Measurements from ENCODE around the gene WDR55.
"Not testable (repeated sequence)": the region's sequence is repeated elsewhere in the genome, so short reads cannot be mapped to it uniquely, and the experiment has no call there.

Gene WDR55

DNA sequence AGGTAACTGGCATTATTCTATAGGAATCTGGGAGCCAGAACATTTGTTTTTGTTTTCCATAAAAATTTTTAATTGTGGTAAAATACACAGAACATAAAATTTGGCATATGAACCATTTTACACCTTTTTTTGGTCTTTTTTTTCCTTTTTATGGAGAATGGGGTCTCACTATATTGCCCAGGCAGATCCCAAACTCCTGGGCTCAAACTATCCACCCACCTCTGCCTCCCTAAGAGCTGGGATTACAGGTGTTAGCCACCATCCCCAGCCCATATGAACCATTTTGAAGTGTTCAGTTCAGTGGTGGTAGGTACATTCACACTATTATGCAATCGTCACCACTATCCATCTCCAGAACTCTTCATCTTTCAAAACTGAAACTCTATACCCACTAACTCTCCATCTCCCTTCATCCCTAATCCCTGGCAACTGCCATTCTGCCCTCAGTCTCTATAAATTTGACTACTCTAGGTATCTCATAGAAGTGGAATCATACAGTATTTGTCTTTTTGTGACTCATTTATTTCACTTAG, 48.9 kb downstream of the WDR55 start:
- DNase-seq, result no peak

DNA sequence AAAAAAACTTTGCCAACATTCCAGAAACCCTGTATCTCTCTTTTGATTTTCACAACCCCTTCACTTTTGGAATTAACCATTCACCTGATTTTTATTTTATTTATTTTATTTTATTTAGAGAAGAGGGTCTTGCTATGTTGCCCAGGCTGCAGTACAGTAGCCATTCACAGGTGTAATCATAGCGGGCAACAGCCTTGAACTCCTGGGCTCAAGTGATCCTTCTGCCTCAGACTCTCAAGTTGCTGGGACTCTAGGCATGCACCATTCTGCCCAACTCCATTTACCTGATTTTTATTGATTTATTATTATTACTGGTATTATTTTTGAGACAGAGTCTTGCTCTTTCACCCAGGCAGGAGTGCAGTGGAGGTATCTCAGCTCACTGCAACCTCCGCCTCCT, 51.5 kb downstream of the WDR55 start:
- not testable (repeated sequence) for DNase-seq

DNA sequence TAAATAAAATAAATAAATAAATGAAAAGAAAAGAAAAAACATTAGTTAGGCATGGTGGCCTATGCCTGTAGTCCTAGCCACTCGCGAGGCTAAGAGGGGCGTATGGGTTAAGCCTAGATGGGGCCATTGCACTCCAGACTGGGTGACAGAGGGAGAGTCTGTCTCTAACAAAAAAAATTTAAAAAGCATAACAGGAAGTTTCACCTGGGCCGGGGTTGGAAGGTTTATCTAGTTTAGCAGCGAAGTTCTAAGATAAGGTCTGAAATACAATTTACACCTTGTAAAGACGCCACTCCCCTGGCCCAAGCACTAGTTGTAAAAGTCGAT, 53.5 kb downstream of the WDR55 start:
- DNase-seq, result no peak

DNA sequence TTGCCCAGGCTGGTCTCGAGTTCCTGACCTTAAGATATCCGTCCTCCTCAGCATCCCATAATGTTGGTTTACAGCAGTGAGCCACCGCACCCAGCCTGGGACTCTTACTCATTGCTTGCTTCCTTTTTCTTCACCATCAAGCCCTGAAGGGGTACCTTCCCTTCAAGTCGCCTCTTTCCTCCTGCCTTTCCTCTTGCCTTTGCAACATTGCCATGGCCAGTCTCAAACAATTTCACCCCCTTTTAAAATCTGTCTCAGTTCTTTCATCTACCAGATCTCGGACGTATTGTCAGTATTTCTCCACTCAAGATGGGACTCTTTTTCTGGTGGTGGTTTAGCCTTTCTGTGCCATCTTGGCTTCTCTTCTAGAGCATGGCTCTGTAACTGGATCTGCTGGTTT, 56.0 kb downstream of the WDR55 start:
- DNase-seq, result not testable (repeated sequence)

DNA sequence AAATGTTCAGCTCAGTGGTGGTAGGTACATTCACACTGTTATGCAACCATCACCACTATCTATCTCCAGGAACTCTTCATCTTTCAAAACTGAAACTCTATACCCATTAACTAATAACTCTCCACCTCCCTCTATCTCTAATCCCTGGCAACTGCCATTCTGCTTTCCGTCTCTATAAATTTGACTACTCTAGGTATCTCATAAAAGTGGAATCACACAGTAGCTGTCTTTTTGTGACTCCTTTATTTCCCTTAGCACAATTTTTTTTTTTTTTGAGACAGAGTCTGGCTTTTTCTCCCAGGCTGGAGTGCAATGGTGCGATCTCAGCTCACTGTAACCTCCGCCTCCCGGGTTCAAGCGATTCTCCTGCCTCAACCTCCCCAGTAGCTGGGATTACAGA, 56.7 kb downstream of the WDR55 start:
- DNase-seq, result not testable (repeated sequence)

Measured in NCI-H1105 (cell line).